H1 (cell line): ENCODE measurements around the gene RNF126. TPM values are rescaled to one million over a fixed set of nuclear protein-coding genes. Genes with fewer than 3 reads are reported as not detected.

Source experiments
- CTBP2 ChIP-seq: IDR thresholded peaks from 2 replicates; pipeline ENCODE4 v1.7.0; 2011; ENCODE audit warnings: borderline replicate concordance, mild to moderate bottlenecking, moderate library complexity, mixed read lengths, low read length; ENCODE audit not compliant: insufficient read depth, insufficient read length
- EP300 ChIP-seq, 2 experiments: IDR thresholded peaks; 1 replicate in 1 of 2; 2 replicates in 1 of 2; pipeline ENCODE4 v1.6.1; 2011 to 2012; ENCODE audit warnings: low read depth in 2 of 2, low read length in 2 of 2, mild to moderate bottlenecking in 2 of 2, borderline replicate concordance in 1 of 2, inconsistent platforms in 1 of 2, moderate library complexity in 1 of 2
- GTF2F1 ChIP-seq: IDR thresholded peaks from 2 replicates; pipeline ENCODE4 v1.6.1; 2012; ENCODE audit warnings: low read depth, low read length, improper control_type of control experiment, borderline replicate concordance
- HDAC2 ChIP-seq, 2 experiments: fragments of 300-600 bp in 1 of 2; sonication (generic) in 1 of 2; IDR thresholded peaks; 2 replicates each; pipeline ENCODE4 v1.6.1; 2011 to 2012; ENCODE audit warnings: low read depth in 2 of 2, low read length in 2 of 2, mild to moderate bottlenecking in 2 of 2, moderate library complexity in 2 of 2, borderline replicate concordance in 1 of 2, inconsistent platforms in 1 of 2
- RBBP5 ChIP-seq: IDR thresholded peaks from 2 replicates; pipeline ENCODE4 v1.7.1; 2012; ENCODE audit warnings: low read depth, mild to moderate bottlenecking, inconsistent platforms, low read length, moderate library complexity, borderline replicate concordance
- SIN3A ChIP-seq, 2 experiments: IDR thresholded peaks in 1 of 2; conservative IDR thresholded peaks in 1 of 2; 2 replicates each; pipeline ENCODE4 v1.6.1; 2011 to 2012; ENCODE audit warnings: low read length in 2 of 2, improper control_type of control experiment in 1 of 2, low read depth in 1 of 2, mild to moderate bottlenecking in 1 of 2
- polyA plus RNA-seq, 7 experiments: library from polyadenylated mRNA; depleted of rRNA in 3 of 7; stranded (reverse) in 5 of 7; unstranded in 2 of 7; fragments of >200 nt in 5 of 7; fragments of 200-250 nt in 2 of 7; gene quantifications; 1 replicate in 5 of 7; 2 replicates in 1 of 7; 4 replicates in 1 of 7; pipeline versions ENCODE4 v1.2.1 to v1.2.3, GENCODE V29; 2011 to 2013; ENCODE audit warnings: missing spikeins in 2 of 7, mixed read lengths in 2 of 7
- total RNA-seq: library from RNA; stranded (reverse); fragmentation: NEBNext Ultra II Directional; extraction: Animal tissue kit (Norgen Biotek cat#: 25700); gene quantifications from 2 replicates; pipeline ENCODE4 v1.2.1, GENCODE V29; 2021
- TF ChIP-seq, protein P1 (sequence below), 3 experiments: IDR thresholded peaks; 1 replicate in 2 of 3; 2 replicates in 1 of 3; pipeline versions ENCODE4 v1.5.1 to v1.6.1; 2011; ENCODE audit warnings: low read length in 3 of 3, mild to moderate bottlenecking in 3 of 3, inconsistent platforms in 2 of 3, low read depth in 1 of 3, moderate library complexity in 1 of 3; ENCODE audit not compliant: insufficient read depth in 1 of 3; ENCODE audit errors: control extremely low read depth in 1 of 3

The RNF126 gene
- total and polyA plus RNA-seq, 2 of the 8 experiments (the other 6 are each of a cell fraction or from before 2014, with no cell fraction given): 21.8 to 68.0 TPM

DNA sequence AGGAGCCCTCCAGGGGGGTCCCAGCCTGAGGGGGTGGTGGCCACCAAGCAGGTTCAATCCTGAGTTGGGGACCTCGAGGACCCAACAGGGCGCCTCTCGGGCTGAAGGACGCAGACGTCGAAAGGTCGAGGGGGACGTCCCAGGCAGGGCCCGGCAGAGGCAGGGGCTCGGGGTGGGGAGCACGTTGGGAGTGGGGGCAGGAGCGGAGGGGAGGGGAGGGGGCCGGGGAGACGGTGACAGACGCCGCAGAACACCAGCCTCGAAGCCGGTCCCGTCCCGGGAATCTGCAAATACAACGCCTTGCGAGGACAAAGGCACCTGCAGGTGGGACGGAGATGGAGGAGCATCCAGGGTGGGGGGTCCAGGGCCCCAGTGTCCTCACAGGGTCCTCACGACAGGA lies 19.3 kb downstream of the RNF126 start (continued):
- TF ChIP-seq GTF2F1: no peak
- TF ChIP-seq, protein P1, sequence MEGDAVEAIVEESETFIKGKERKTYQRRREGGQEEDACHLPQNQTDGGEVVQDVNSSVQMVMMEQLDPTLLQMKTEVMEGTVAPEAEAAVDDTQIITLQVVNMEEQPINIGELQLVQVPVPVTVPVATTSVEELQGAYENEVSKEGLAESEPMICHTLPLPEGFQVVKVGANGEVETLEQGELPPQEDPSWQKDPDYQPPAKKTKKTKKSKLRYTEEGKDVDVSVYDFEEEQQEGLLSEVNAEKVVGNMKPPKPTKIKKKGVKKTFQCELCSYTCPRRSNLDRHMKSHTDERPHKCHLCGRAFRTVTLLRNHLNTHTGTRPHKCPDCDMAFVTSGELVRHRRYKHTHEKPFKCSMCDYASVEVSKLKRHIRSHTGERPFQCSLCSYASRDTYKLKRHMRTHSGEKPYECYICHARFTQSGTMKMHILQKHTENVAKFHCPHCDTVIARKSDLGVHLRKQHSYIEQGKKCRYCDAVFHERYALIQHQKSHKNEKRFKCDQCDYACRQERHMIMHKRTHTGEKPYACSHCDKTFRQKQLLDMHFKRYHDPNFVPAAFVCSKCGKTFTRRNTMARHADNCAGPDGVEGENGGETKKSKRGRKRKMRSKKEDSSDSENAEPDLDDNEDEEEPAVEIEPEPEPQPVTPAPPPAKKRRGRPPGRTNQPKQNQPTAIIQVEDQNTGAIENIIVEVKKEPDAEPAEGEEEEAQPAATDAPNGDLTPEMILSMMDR (IDR thresholded peaks at IDR 0.05; ENCODE audit: control extremely low read depth in 1 of 3, insufficient read depth in 1 of 3, low read depth in 1 of 3, low read length in 3 of 3): no peak
- no peak for TF ChIP-seq SIN3A (conservative IDR thresholded peaks at IDR 0.05 in 1 of 2, IDR thresholded peaks at IDR 0.05 in 1 of 2; ENCODE audit: low read depth in 1 of 2, low read length in 2 of 2)
- TF ChIP-seq EP300 (IDR thresholded peaks at IDR 0.05; ENCODE audit: borderline replicate concordance in 1 of 2, low read depth in 2 of 2, low read length in 2 of 2): no peak
- TF ChIP-seq HDAC2 (IDR thresholded peaks at IDR 0.05; ENCODE audit: borderline replicate concordance in 1 of 2, low read depth in 2 of 2, low read length in 2 of 2): no peak
- TF ChIP-seq CTBP2: no peak
- TF ChIP-seq RBBP5: no peak
